Measurements from ENCODE around the gene FXYD2. TPM values are rescaled to one million over a fixed set of nuclear protein-coding genes. Genes with fewer than 3 reads are reported as not detected.

FXYD2 gene
- total RNA-seq, 1 experiment from 2014 or later = not detected

DNA sequence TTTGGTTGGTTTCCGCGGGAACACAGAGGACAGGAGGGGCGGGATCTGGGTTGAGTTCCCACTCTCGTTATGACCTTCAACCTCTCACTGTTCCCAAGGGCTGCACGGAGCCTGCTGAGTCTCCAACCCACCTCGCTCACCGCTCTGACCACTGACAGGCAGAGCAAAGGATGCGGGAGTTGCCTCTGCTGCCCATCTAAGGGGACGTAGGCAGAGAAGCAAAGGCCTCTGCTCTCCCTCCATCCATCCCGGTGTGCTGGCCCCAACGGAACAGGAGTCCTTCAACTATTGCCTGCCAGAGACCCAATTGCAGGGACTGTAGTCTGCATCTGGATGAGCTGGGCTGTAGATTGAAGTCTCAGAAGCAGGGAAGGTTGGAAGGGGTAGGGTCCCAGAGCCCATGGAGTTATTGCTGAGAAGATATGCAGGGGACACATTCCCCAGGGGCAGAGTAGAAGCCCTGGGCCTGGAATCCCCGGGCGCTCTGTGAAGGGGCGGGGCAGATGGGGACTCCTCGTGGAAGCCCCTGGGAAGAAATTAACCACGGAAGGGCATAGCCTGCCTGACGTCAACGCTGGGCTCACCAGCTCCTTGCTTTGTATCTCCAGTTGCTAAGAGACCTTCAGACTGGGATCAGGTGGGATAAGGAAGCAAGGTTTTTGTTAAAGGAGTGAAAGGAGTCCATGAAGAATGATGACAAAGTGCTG lies 12.7 kb upstream of the FXYD2 start:
- DNase-seq (ENCODE audit: extremely low read depth, low read depth) = no peak

GRCh38 chr11:117836077-117836960 lies 11.8 kb upstream of the FXYD2 start:
- no peak for DNase-seq (ENCODE audit: extremely low read depth, low read depth)

DNA sequence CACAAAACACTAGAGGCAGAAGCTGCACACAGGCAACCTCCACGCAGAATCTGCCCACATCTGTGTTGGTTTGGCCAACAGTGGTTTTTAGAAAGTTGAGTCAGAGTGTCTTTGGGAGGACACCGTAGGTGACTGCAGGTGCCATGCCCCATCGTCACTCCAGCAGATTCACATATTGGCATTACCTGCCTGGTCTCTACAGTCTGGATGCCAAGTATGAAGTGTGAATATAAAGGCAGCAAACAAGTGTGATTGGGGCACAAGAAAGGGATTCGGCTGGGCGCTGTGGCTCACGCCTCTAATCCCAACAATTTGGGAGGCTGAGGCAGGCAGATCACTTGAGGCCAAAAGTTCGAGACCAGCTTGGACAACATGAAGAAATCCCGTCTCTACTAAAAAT lies 11.0 kb upstream of the FXYD2 start:
- DNase-seq (ENCODE audit: extremely low read depth, low read depth) = no peak

DNA sequence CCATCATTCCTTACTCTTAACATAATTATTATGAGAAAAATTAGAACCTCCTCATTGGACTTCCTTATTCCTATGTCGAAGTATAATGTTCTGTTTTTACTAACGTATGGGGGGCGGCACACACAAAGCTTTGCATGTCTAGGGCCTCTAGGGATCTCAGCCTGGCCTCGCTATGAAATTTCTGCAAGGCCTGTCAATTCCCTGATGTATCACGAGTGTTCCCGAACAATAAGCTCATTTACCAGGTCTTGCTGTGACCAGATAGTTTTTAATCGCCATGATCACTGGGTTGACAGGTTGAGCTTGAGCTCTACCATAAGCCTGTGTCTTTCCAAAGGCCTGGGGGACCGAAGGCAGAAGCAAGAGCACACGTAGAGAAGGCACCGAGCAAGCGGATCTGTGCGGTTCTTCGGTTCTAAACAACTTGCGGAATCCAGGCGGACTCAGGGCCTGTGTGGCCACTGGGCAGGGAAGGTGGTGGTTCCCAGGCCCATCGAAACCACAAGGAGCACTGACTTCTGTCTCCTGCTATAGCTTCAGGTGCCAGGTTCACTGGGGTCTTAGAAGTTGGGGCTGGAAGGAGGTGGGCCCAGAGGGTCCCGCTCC lies 10.4 kb upstream of the FXYD2 start:
- DNase-seq (ENCODE audit: extremely low read depth, low read depth) = no peak

DNA sequence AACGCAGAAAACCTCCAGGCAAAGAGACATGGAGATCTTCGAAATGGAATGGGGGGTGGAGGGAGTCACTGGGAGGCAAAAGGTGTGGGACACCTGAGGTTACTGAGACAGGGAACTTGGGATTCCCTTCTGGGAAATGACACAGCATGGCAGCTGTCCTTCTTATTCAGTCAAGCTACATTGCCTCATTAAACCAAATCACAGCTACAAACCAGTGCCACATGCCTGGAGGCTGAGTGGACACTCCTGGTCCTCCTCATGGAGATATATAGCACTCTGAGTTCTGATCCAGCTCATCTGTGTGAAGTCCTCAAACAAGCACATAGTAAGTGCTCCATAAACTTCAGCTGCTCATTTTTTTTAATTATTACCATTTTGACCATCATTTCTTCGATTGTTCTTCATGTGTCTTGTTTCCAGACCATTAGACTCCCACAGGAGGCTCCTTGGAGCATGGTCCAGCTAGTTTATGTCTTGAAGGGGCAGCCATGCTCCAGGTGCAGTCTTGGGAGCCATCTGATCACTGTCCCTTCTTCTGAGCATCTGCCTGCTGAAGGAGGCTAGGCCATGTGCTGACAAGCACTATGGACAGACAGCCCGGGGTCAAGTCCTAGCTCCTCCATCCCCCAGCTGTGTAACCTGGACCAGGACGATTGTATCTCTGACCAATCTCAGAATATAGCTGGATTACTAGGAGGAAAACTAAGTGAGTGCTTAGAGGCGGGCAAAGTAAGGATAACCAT lies 9.7 kb upstream of the FXYD2 start:
- no peak for DNase-seq (ENCODE audit: extremely low read depth, low read depth)

GRCh38 chr11:117833401-117833891 lies 8.9 kb upstream of the FXYD2 start:
- DNase-seq (ENCODE audit: extremely low read depth, low read depth) = no peak

GRCh38 chr11:117832511-117832910 lies 8.0 kb upstream of the FXYD2 start:
- DNase-seq (ENCODE audit: extremely low read depth, low read depth) = no peak

- DNase-seq (ENCODE audit: extremely low read depth, low read depth) = no peak
Observed at GRCh38 chr11:117831661-117832415, 7.3 kb upstream of the FXYD2 start.

GRCh38 chr11:117830674-117831351 lies 6.3 kb upstream of the FXYD2 start:
- no peak for DNase-seq (ENCODE audit: extremely low read depth, low read depth)

DNA sequence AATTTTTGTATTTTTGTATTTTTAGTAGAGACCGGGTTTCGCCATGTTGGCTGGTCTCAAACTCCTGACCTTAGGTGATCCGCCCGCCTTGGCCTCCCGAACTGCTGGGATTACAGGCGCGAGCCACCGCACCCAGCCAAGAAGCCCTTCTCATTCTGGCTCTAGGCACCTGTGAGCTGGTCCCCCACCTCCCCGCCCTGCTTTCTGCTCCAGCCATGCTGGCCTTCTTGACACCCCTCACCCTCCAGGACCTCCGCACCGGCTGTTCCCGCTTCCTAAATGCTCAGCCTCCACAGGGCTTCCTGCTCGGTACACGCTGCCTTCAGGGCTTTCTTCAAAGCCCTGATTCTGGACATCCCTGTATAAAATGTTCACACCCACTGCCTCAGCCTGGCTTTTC lies 5.5 kb upstream of the FXYD2 start:
- DNase-seq (ENCODE audit: extremely low read depth, low read depth) = no peak

DNA sequence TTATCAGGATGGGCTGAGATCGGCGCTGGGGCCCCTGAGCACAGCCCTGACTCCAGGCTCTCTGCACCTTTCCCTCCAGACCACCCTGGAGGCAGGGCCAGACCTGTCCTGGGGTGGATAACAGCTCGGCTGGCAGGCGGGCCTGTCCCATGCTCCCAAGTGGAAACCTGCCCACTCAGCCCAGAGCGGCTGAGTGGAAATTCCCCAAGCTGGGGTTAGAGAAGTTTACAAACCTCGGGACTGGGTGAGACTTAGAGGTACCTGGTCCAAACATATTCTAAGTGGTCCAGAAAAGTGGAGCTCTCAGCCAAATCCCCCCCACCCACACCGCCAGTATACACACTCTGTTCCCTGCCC lies 4.8 kb upstream of the FXYD2 start:
- no peak for DNase-seq (ENCODE audit: extremely low read depth, low read depth)

DNA sequence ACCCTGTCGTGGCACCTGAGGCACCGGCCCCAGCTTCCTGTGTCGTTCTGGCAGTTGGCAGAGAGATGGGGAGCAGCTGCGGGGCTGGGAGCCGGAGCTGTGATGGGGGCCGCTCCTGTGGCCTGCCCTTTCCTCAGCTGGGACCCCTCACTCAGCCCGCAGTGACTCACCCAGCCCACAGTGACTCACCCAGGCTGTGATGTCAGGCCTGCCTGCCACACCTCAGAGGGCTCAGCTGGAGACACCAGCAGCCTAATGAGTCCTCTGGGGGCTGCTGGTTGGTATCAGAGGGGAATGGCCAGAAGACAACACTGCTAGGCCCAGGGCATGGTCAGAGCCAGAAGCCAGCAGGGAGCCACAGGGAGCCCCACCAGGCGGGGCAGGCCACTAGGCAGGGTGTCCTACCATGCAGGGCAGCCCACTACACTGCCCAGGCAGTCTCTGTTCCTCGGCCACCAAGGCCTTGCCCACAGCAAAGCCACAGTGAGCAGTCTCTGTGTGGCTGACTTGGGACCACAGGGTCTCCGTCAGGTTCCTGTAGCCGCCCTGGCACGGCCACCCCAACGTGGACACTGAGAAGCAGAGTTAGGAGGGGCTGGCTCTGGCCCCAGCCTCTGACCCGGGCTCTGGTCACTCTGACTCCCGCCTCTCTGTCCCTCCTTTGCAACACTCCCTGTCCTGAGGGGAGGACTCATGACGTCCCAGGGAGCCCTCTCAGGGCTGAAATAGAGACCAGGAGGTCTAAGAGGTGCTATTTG lies 4.2 kb upstream of the FXYD2 start:
- no peak for DNase-seq (ENCODE audit: extremely low read depth, low read depth)

DNA sequence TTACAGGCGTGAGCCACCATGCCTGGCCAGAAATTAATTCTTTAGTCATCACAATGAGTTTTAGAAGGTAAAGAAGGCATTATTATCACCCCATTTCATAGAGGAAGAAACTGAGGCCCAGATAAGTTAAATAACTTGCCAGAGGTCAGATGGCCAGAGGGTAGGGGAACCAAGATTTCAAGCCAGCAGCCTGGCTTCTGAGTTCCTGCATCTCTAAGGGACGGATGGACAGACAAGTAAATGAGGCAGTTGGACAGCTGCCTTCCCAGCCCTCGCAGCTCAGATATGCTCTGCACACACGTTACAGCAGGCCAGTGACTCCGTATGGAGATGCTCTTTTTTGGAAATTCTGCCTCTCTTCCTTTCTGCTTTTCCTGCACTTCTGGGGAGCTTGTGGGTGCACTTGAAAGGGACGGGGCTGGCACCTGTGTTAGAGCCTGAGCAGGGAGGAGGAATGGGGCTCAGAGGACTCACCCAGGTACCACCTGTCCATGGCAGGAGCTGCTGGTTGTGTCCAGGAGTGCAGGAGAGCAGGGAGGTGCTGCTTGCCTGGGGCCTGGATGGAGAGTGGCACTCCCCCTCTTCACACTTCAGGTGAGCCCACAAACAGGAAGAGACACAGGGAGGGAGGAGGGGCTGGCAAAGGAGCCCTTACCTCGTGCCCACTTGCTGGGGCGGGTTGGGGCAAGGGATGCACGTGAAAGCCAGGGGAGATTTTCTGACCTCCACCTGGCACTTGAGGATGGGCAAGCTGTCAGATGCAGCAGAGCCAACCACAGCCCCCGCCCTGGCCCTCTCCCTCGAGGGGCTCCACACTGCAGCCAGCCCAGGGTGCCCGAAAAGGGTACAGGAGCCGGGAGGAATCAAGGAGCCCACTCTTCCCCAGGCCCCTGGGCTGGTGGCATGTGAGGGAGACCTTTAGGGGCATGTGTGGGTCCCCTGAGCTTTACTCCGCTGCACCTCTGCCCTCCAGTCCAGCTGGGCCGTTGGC lies 3.3 kb upstream of the FXYD2 start:
- DNase-seq (ENCODE audit: extremely low read depth, low read depth) = no peak

DNA sequence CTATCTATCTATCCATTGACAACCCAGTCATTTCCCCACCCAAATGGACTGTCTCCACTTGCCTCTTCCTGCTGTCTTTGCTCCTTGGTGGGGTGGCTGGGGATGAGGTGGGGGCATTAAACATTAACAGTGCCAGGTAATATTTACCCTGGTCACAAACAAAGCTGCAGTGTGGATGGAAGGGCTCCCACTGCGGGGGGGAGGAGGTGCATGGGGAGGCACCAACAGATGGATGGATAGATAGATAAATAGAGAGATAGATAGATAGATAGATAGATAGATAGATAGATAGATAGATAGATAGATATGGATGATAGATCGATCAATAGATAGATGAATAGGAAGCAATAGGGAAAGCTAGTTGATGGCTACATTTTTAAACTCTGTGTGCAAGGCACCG lies 2.3 kb upstream of the FXYD2 start:
- DNase-seq (ENCODE audit: extremely low read depth, low read depth) = no peak

GRCh38 chr11:117826190-117826570 lies 1.6 kb upstream of the FXYD2 start:
- no peak for DNase-seq (ENCODE audit: extremely low read depth, low read depth)

GRCh38 chr11:117825538-117826189 lies 1.1 kb upstream of the FXYD2 start:
- DNase-seq (ENCODE audit: extremely low read depth, low read depth) = no peak

GRCh38 chr11:117823946-117824420 lies 561 bp downstream of the FXYD2 start:
- no peak for DNase-seq (ENCODE audit: extremely low read depth, low read depth)

All from NCI-H460 (cell line).